WTC11 (cell line): ENCODE data around the gene SLC13A5. TPM values are rescaled to one million over a fixed set of nuclear protein-coding genes. Genes with fewer than 3 reads are reported as not detected.

Experiments
- ATAC-seq: fragments of 200-7000 bp; cut with Tn5 transposase; 2 replicates; pipeline ENCODE4 v1.10.0; 2021; ENCODE audit warnings: mild to moderate bottlenecking, moderate library complexity
- CTCF ChIA-PET: fragments of 300-600 bp; sonication (Branson Sonifier 250); formaldehyde crosslinking; loops from one replicate; lab custom pipeline; 2021; ENCODE audit warnings: antibody characterized with exemption; lab: Charles Lee
- POLR2A ChIA-PET: fragments of 350-600 bp; sonication (Branson Sonifier 250); formaldehyde crosslinking; loops from one replicate; lab custom pipeline; 2021; ENCODE audit warnings: antibody characterized with exemption; lab: Charles Lee
- DNase-seq: peaks from one replicate; pipeline ENCODE4 v3.0.0; 2021; ENCODE audit warnings: low spot score
- H3K27ac Mint-ChIP-seq: 2 replicates; pipeline ENCODE4 v1.8.0; 2021; ENCODE audit warnings: mixed read lengths
- H3K27me3 Mint-ChIP-seq: 2 replicates; pipeline ENCODE4 v1.8.0; 2021; ENCODE audit warnings: low read depth, mild to moderate bottlenecking, moderate library complexity, mixed read lengths
- H3K36me3 Mint-ChIP-seq: 2 replicates; pipeline ENCODE4 v1.8.0; 2021; ENCODE audit warnings: mixed read lengths
- H3K4me1 Mint-ChIP-seq: 2 replicates; pipeline ENCODE4 v1.8.0; 2022; ENCODE audit warnings: mixed read lengths
- H3K4me3 Mint-ChIP-seq: 2 replicates; pipeline ENCODE4 v1.8.0; 2021; ENCODE audit warnings: mild to moderate bottlenecking, moderate library complexity, mixed read lengths
- H3K9me3 Mint-ChIP-seq: 2 replicates; pipeline ENCODE4 v1.8.0; 2021; ENCODE audit warnings: mixed read lengths
- ETV6 ChIP-seq: sonication (generic); formaldehyde crosslinking; IDR thresholded peaks from 2 replicates; pipeline ENCODE4 v1.8.1; 2022; ENCODE audit warnings: mild to moderate bottlenecking, missing genetic modification reagents
- GABPB1 ChIP-seq: sonication (generic); formaldehyde crosslinking; IDR thresholded peaks from 2 replicates; pipeline ENCODE4 v1.8.1; 2023; ENCODE audit warnings: mild to moderate bottlenecking, missing genetic modification reagents
- HMGA2 ChIP-seq: fragments of 250-450 bp; sonication (Bioruptor Pico); IDR thresholded peaks from 2 replicates; pipeline ENCODE4 v1.4.0; 2021; ENCODE audit warnings: mild to moderate bottlenecking, moderate library complexity
- NFYB ChIP-seq: sonication (generic); formaldehyde crosslinking; conservative IDR thresholded peaks from 2 replicates; pipeline ENCODE4 v1.8.0; 2022; ENCODE audit warnings: low read depth, missing genetic modification reagents
- NR1H2 ChIP-seq: sonication (generic); formaldehyde crosslinking; IDR thresholded peaks from 2 replicates; pipeline ENCODE4 v1.9.0; 2021; ENCODE audit warnings: mild to moderate bottlenecking, moderate library complexity, missing genetic modification reagents
- OVOL2 ChIP-seq: fragments of 250-450 bp; sonication (Bioruptor Pico); IDR thresholded peaks from 2 replicates; pipeline ENCODE4 v1.9.0; 2021; ENCODE audit warnings: mild to moderate bottlenecking, borderline replicate concordance
- SMAD3 ChIP-seq: sonication (generic); formaldehyde crosslinking; IDR thresholded peaks from 2 replicates; pipeline ENCODE4 v1.8.0; 2022; ENCODE audit warnings: missing genetic modification reagents, mild to moderate bottlenecking, borderline replicate concordance
- SOX15 ChIP-seq: fragments of 250-450 bp; sonication (Bioruptor Pico); IDR thresholded peaks from 2 replicates; pipeline ENCODE4 v1.9.0; 2021; ENCODE audit warnings: mild to moderate bottlenecking
- TEAD1 ChIP-seq: sonication (generic); formaldehyde crosslinking; IDR thresholded peaks from 2 replicates; pipeline ENCODE4 v1.8.0; 2022; ENCODE audit warnings: mild to moderate bottlenecking, missing genetic modification reagents
- ZNF219 ChIP-seq: sonication (generic); formaldehyde crosslinking; IDR thresholded peaks from 2 replicates; pipeline ENCODE4 v1.8.0; 2023; ENCODE audit warnings: missing genetic modification reagents, mild to moderate bottlenecking, borderline replicate concordance
- total RNA-seq: library from RNA; stranded (reverse); gene quantifications from 3 replicates; pipeline ENCODE4 v1.2.3, GENCODE V29; 2021
- TF ChIP-seq, protein P1 (sequence below): sonication (generic); formaldehyde crosslinking; IDR thresholded peaks from 2 replicates; pipeline ENCODE4 v1.8.0; 2022; ENCODE audit warnings: missing genetic modification reagents
- TF ChIP-seq, protein P2 (sequence below): sonication (generic); formaldehyde crosslinking; IDR thresholded peaks from 2 replicates; pipeline ENCODE4 v1.8.1; 2023; ENCODE audit warnings: mild to moderate bottlenecking, missing genetic modification reagents, moderate library complexity
- TF ChIP-seq, protein P3 (sequence below): sonication (generic); formaldehyde crosslinking; IDR thresholded peaks from 2 replicates; pipeline ENCODE4 v1.8.1; 2022; ENCODE audit warnings: missing genetic modification reagents, borderline replicate concordance
- TF ChIP-seq, protein P4 (sequence below): sonication (generic); formaldehyde crosslinking; IDR thresholded peaks from 2 replicates; pipeline ENCODE4 v1.8.0; 2022; ENCODE audit warnings: mild to moderate bottlenecking, missing genetic modification reagents
- TF ChIP-seq, protein P5 (sequence below): sonication (generic); formaldehyde crosslinking; IDR thresholded peaks from 2 replicates; pipeline ENCODE4 v1.8.0; 2023; ENCODE audit warnings: missing genetic modification reagents
- TF ChIP-seq, protein P6 (sequence below): sonication (generic); formaldehyde crosslinking; IDR thresholded peaks from 2 replicates; pipeline ENCODE4 v1.8.1; 2022; ENCODE audit warnings: low read depth, mild to moderate bottlenecking, moderate library complexity, missing genetic modification reagents, borderline replicate concordance
- TF ChIP-seq, protein P7 (sequence below): fragments of 250-450 bp; sonication (Bioruptor Pico); IDR thresholded peaks from 2 replicates; pipeline ENCODE4 v1.9.0; 2021; ENCODE audit warnings: moderate library complexity, mild to moderate bottlenecking, inconsistent platforms, borderline replicate concordance

Gene SLC13A5
- total RNA-seq, 1 experiment from 2014 or later = 1.8 TPM

DNA sequence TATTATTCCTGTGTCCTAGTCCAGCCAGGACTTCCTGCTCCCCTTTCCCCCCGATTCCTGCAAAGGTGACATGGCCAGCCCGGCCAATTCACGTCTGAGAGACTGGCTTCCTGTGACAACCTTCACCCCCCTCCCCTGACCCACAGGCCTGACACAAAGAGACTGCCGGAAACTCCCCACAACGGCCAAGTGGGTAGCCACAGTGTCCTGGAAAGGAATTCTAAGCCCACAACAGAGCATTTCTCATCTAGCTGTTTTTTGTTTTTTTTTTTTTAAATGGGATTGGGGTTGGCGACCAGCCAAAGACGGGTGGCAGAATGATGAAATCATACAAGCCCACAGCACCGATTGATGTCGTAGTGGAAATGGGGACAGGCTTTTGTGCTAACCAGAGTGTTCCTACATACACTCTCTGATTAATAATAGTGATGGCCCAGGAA lies 39.9 kb upstream of the SLC13A5 start (continued):
- TF ChIP-seq, protein P1, sequence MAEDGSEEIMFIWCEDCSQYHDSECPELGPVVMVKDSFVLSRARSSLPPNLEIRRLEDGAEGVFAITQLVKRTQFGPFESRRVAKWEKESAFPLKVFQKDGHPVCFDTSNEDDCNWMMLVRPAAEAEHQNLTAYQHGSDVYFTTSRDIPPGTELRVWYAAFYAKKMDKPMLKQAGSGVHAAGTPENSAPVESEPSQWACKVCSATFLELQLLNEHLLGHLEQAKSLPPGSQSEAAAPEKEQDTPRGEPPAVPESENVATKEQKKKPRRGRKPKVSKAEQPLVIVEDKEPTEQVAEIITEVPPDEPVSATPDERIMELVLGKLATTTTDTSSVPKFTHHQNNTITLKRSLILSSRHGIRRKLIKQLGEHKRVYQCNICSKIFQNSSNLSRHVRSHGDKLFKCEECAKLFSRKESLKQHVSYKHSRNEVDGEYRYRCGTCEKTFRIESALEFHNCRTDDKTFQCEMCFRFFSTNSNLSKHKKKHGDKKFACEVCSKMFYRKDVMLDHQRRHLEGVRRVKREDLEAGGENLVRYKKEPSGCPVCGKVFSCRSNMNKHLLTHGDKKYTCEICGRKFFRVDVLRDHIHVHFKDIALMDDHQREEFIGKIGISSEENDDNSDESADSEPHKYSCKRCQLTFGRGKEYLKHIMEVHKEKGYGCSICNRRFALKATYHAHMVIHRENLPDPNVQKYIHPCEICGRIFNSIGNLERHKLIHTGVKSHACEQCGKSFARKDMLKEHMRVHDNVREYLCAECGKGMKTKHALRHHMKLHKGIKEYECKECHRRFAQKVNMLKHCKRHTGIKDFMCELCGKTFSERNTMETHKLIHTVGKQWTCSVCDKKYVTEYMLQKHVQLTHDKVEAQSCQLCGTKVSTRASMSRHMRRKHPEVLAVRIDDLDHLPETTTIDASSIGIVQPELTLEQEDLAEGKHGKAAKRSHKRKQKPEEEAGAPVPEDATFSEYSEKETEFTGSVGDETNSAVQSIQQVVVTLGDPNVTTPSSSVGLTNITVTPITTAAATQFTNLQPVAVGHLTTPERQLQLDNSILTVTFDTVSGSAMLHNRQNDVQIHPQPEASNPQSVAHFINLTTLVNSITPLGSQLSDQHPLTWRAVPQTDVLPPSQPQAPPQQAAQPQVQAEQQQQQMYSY = 0 out of 2 replicates have a peak, but pooled peaks have one; percentile 19
- TF ChIP-seq ETV6 (CRISPR knock-in tag) = 0 out of 2 replicates have a peak, but pooled peaks have one; percentile 45
- TF ChIP-seq SMAD3 (CRISPR knock-in tag) = no peak
- TF ChIP-seq, protein P2, sequence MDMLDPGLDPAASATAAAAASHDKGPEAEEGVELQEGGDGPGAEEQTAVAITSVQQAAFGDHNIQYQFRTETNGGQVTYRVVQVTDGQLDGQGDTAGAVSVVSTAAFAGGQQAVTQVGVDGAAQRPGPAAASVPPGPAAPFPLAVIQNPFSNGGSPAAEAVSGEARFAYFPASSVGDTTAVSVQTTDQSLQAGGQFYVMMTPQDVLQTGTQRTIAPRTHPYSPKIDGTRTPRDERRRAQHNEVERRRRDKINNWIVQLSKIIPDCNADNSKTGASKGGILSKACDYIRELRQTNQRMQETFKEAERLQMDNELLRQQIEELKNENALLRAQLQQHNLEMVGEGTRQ (CRISPR knock-in tag) = no peak
- no peak for TF ChIP-seq NR1H2
- TF ChIP-seq TEAD1 = no peak
- TF ChIP-seq, protein P3, sequence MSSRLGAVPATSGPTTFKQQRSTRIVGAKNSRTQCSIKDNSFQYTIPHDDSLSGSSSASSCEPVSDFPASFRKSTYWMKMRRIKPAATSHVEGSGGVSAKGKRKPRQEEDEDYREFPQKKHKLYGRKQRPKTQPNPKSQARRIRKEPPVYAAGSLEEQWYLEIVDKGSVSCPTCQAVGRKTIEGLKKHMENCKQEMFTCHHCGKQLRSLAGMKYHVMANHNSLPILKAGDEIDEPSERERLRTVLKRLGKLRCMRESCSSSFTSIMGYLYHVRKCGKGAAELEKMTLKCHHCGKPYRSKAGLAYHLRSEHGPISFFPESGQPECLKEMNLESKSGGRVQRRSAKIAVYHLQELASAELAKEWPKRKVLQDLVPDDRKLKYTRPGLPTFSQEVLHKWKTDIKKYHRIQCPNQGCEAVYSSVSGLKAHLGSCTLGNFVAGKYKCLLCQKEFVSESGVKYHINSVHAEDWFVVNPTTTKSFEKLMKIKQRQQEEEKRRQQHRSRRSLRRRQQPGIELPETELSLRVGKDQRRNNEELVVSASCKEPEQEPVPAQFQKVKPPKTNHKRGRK (CRISPR knock-in tag) = no peak
- TF ChIP-seq OVOL2 (CRISPR knock-in tag) = no peak

DNA sequence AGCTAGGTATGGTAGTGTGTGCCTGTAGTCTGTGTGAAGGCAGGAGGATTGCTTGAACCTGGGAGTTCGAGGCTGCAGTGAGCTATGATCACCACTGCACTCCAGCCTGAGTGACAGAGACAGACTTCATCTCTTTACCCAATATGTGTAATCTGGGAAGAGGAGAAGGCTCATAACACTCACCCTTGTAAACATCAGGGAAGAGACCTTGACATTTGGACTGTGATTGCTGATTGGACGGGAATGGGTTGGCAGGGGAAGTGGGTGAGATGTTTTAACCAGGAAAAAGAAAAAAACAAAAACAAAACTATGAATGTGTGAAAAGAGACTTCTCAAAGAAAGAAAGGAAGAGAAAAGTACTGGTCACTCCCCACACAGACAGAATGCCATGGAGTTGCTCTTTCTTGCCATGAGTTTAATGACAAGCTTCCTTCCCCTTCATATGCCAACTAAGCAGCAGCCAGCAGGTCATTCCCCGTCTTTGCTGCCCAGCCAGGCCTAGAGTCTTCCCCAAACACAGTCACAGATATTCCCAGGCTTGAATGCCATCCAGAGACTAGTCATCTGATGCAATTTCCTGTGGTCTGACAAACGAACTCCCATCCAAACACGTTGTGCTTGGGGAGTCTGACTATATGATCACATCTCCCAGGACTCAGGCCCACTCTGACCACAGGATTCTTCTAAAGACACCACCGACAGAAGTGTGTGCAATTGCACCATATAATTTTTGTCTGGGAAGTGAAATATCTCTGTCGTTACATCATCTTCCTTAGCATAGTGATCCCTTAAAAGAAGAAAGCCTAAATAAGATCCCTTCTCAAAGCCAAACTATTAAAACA lies 39.1 kb upstream of the SLC13A5 start:
- POLR2A ChIA-PET = no interaction called here
- no peak overlapping the region for H3K4me3 Mint-ChIP-seq
- TF ChIP-seq GABPB1 (CRISPR knock-in tag) = peak; percentile 97
- TF ChIP-seq, protein P4, sequence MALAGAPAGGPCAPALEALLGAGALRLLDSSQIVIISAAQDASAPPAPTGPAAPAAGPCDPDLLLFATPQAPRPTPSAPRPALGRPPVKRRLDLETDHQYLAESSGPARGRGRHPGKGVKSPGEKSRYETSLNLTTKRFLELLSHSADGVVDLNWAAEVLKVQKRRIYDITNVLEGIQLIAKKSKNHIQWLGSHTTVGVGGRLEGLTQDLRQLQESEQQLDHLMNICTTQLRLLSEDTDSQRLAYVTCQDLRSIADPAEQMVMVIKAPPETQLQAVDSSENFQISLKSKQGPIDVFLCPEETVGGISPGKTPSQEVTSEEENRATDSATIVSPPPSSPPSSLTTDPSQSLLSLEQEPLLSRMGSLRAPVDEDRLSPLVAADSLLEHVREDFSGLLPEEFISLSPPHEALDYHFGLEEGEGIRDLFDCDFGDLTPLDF (CRISPR knock-in tag) = no peak
- H3K27me3 Mint-ChIP-seq = no peaks in the 10 kb centered on the region
- no peak for ATAC-seq
- CTCF ChIA-PET = interaction anchor here (1.0 to 2.6 kb wide), 3 partner anchors 39 to 91 kb away, joined by 3 to 13 read pairs (median 4); partner anchors contain the start of gene SLC13A5
- peaks cover 24% of the 10 kb centered on the region for H3K4me1 Mint-ChIP-seq
- 0 out of 2 replicates have a peak overlapping the region, but pooled peaks have one; percentile 12 for H3K27ac Mint-ChIP-seq
- peaks cover 17% of the 10 kb centered on the region for H3K9me3 Mint-ChIP-seq
- peaks cover 7% of the 10 kb centered on the region; the same call in 1 of the 2 replicates for H3K36me3 Mint-ChIP-seq
- DNase-seq = no peak

DNA sequence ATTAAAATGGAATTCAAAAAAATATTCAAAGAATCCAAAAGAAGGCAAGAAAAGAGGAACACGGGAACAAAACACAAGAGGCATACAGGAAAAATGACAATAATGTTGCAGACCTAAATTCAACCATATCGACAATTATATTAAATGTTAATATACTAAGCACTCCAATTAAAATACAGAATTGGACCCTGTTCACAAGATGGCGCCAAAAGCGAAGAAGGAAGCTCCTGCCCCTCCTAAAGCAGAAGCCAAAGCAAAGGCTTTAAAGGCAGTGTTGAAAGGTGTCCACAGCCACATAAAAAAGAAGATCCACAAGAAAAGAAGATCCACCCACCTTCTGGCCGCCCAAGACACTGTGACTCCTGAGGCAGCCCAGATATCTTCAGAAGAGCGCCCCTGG lies 36.4 kb upstream of the SLC13A5 start:
- ChIA-PET CTCF (interaction anchor here (0.6 to 1.5 kb wide), 5 partner anchors 38 to 1712 kb away, joined by 3 to 8 read pairs (median 4); no protein-coding TSS in a partner anchor), POLR2A (no interaction called here)
- ATAC-seq (no peak), DNase-seq (no peak)
- no peak overlapping the region for H3K27ac Mint-ChIP-seq
- no peak overlapping the region for H3K4me3 Mint-ChIP-seq
- peaks cover 5% of the 10 kb centered on the region; the same call in 1 of the 2 replicates for H3K27me3 Mint-ChIP-seq
- peaks cover 34% of the 10 kb centered on the region for H3K9me3 Mint-ChIP-seq
- H3K36me3 Mint-ChIP-seq = peaks cover 7% of the 10 kb centered on the region; the same call in 1 of the 2 replicates
- peaks cover 19% of the 10 kb centered on the region for H3K4me1 Mint-ChIP-seq
- TF ChIP-seq, protein P5, sequence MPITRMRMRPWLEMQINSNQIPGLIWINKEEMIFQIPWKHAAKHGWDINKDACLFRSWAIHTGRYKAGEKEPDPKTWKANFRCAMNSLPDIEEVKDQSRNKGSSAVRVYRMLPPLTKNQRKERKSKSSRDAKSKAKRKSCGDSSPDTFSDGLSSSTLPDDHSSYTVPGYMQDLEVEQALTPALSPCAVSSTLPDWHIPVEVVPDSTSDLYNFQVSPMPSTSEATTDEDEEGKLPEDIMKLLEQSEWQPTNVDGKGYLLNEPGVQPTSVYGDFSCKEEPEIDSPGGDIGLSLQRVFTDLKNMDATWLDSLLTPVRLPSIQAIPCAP (CRISPR knock-in tag) = no peak
- TF ChIP-seq, protein P2 (CRISPR knock-in tag) = no peak
- TF ChIP-seq, protein P6, sequence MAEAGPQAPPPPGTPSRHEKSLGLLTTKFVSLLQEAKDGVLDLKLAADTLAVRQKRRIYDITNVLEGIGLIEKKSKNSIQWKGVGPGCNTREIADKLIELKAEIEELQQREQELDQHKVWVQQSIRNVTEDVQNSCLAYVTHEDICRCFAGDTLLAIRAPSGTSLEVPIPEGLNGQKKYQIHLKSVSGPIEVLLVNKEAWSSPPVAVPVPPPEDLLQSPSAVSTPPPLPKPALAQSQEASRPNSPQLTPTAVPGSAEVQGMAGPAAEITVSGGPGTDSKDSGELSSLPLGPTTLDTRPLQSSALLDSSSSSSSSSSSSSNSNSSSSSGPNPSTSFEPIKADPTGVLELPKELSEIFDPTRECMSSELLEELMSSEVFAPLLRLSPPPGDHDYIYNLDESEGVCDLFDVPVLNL = no peak
- TF ChIP-seq SOX15 (CRISPR knock-in tag) (no peak), OVOL2 (CRISPR knock-in tag) (no peak), ZNF219 (no peak), NFYB (no peak), HMGA2 (CRISPR knock-in tag) (no peak)
- TF ChIP-seq, protein P7, sequence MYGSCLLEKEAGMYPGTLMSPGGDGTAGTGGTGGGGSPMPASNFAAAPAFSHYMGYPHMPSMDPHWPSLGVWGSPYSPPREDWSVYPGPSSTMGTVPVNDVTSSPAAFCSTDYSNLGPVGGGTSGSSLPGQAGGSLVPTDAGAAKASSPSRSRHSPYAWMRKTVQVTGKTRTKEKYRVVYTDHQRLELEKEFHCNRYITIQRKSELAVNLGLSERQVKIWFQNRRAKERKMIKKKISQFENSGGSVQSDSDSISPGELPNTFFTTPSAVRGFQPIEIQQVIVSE = no peak
